H1 (cell line): ENCODE results near the gene FOXN3. TPM values are rescaled to one million over a fixed set of nuclear protein-coding genes. Genes with fewer than 3 reads are reported as not detected.

ENCODE experiments used
- CTCF ChIA-PET: fragments of 300-600 bp; sonication (Branson Sonifier 250); formaldehyde crosslinking; loops from one replicate; lab custom pipeline; 2021; ENCODE audit not compliant: partially characterized antibody; lab: Charles Lee
- POLR2A ChIA-PET: fragments of 300-600 bp; sonication (Branson Sonifier 250); formaldehyde crosslinking; loops from one replicate; lab custom pipeline; 2021; ENCODE audit warnings: inconsistent platforms; ENCODE audit not compliant: partially characterized antibody; lab: Charles Lee
- DNase-seq, 2 experiments: peaks; one replicate each; pipeline versions ENCODE4 v3.0.0 to v3.0.0-alpha.2; 2010 to 2022; ENCODE audit warnings: low spot score in 2 of 2, low read depth in 1 of 2, mixed read lengths in 1 of 2
- FAIRE-seq: peaks from 2 replicates; lab custom pipeline; 2011; peaks lifted over from hg19 to GRCh38; lab: Jason Lieb, UNC
- H2AFZ ChIP-seq: 2 replicates; pipeline ENCODE4 v1.8.1; 2012; ENCODE audit warnings: low read length, inconsistent platforms
- H2AK5ac ChIP-seq: 2 replicates; pipeline ENCODE4 v1.6.1; 2013; ENCODE audit warnings: low read depth, low read length
- H2BK120ac ChIP-seq: replicated peaks from 2 replicates; pipeline ENCODE3; 2013; ENCODE audit warnings: low read depth, low read length, inconsistent platforms
- H2BK12ac ChIP-seq: 2 replicates; pipeline ENCODE4 v1.6.1; 2013; ENCODE audit warnings: low read depth, low read length
- H2BK15ac ChIP-seq: 2 replicates; pipeline ENCODE4 v1.6.1; 2013; ENCODE audit warnings: low read length
- H2BK20ac ChIP-seq: 2 replicates; pipeline ENCODE4 v1.6.1; 2013; ENCODE audit warnings: low read length
- H2BK5ac ChIP-seq: 2 replicates; pipeline ENCODE4 v1.6.1; 2013; ENCODE audit warnings: low read depth, low read length
- H3K14ac ChIP-seq: 2 replicates; pipeline ENCODE4 v1.6.1; 2013; ENCODE audit warnings: inconsistent platforms; ENCODE audit not compliant: insufficient read length
- H3K18ac ChIP-seq: 2 replicates; pipeline ENCODE4 v1.6.1; 2013; ENCODE audit warnings: low read length; ENCODE audit errors: extremely low read depth
- H3K23ac ChIP-seq: 2 replicates; pipeline ENCODE4 v1.6.1; 2013; ENCODE audit warnings: inconsistent platforms; ENCODE audit not compliant: insufficient read length
- H3K23me2 ChIP-seq: 2 replicates; pipeline ENCODE4 v1.6.1; 2013; ENCODE audit warnings: low read depth, low read length
- H3K27ac ChIP-seq: 2 replicates; pipeline ENCODE4 v1.6.1; 2011; ENCODE audit warnings: low read depth, low read length, inconsistent platforms
- H3K27me3 ChIP-seq, 4 experiments: replicated peaks in 1 of 4; 1 replicate in 1 of 4; 2 replicates in 3 of 4; pipeline versions ENCODE4 v1.6.1 to v1.8.1; 2011 to 2013; ENCODE audit warnings: low read length in 3 of 4, mild to moderate bottlenecking in 3 of 4, inconsistent platforms in 2 of 4, mixed read lengths in 2 of 4, moderate library complexity in 1 of 4; ENCODE audit not compliant: control insufficient read depth in 3 of 4, insufficient read depth in 3 of 4; ENCODE audit errors: extremely low read depth in 1 of 4
- H3K36me3 ChIP-seq, 4 experiments: 2 replicates each; pipeline versions ENCODE4 v1.6.1 to v1.8.1; 2011 to 2013; ENCODE audit warnings: mild to moderate bottlenecking in 4 of 4, low read length in 3 of 4, moderate library complexity in 2 of 4, control low read depth in 1 of 4, inconsistent platforms in 1 of 4; ENCODE audit not compliant: insufficient read depth in 4 of 4, control insufficient read depth in 2 of 4
- H3K4ac ChIP-seq: replicated peaks from 2 replicates; pipeline ENCODE3; 2013; ENCODE audit warnings: low read length, low read depth, mixed read lengths, inconsistent platforms; ENCODE audit not compliant: insufficient read length
- H3K4me1 ChIP-seq, 4 experiments: replicated peaks in 1 of 4; 1 replicate in 1 of 4; 2 replicates in 3 of 4; pipeline versions ENCODE4 v1.6.1 to v1.8.1; 2011 to 2013; ENCODE audit warnings: low read length in 3 of 4, inconsistent platforms in 2 of 4, mixed read lengths in 1 of 4; ENCODE audit not compliant: insufficient read depth in 4 of 4, control insufficient read depth in 3 of 4
- H3K4me2 ChIP-seq, 2 experiments: 2 replicates each; pipeline versions ENCODE4 v1.6.1 to v1.8.1; 2011 to 2013; ENCODE audit warnings: low read depth in 2 of 2, low read length in 2 of 2, control low read depth in 1 of 2, inconsistent platforms in 1 of 2, mild to moderate bottlenecking in 1 of 2; ENCODE audit not compliant: insufficient read depth in 1 of 2
- H3K4me3 ChIP-seq, 4 experiments: fragments of 200-600, 300-600 bp in 1 of 4; sonication (generic), shearing (Covaris generic), sonication (Bioruptor Twin) in 1 of 4; 2 replicates each; pipeline versions ENCODE4 v1.5.1 to v1.8.1; 2011 to 2016; ENCODE audit warnings: low read length in 4 of 4, low read depth in 3 of 4, control low read depth in 2 of 4, inconsistent platforms in 2 of 4, mild to moderate bottlenecking in 2 of 4, mixed read lengths in 1 of 4, moderate library complexity in 1 of 4; ENCODE audit not compliant: insufficient read depth in 2 of 4; ENCODE audit errors: extremely low read depth in 1 of 4
- H3K56ac ChIP-seq: replicated peaks from 2 replicates; pipeline ENCODE3; 2013; ENCODE audit warnings: low read depth, mild to moderate bottlenecking, mixed read lengths, low read length, inconsistent platforms; ENCODE audit not compliant: insufficient read length
- H3K79me1 ChIP-seq: 2 replicates; pipeline ENCODE4 v1.6.1; 2013; ENCODE audit warnings: low read depth, low read length, control low read depth
- H3K79me2 ChIP-seq, 2 experiments: 2 replicates each; pipeline versions ENCODE4 v1.6.1 to v1.8.1; 2012 to 2013; ENCODE audit warnings: low read length in 2 of 2, mild to moderate bottlenecking in 2 of 2, inconsistent platforms in 1 of 2; ENCODE audit not compliant: insufficient read depth in 2 of 2, control insufficient read depth in 1 of 2
- H3K9ac ChIP-seq, 4 experiments: replicated peaks in 1 of 4; 1 replicate in 1 of 4; 2 replicates in 3 of 4; pipeline versions ENCODE4 v1.6.1 to v1.8.1; 2011 to 2013; ENCODE audit warnings: low read depth in 3 of 4, low read length in 3 of 4, control low read depth in 2 of 4, mild to moderate bottlenecking in 2 of 4, moderate library complexity in 2 of 4, inconsistent platforms in 1 of 4; ENCODE audit errors: extremely low read depth in 1 of 4
- H3K9me3 ChIP-seq, 2 experiments: 2 replicates each; pipeline versions ENCODE4 v1.6.1 to v1.8.1; 2012 to 2013; ENCODE audit warnings: mild to moderate bottlenecking in 2 of 2, moderate library complexity in 2 of 2, control low read depth in 1 of 2, inconsistent platforms in 1 of 2, low read depth in 1 of 2, low read length in 1 of 2, mixed read lengths in 1 of 2; ENCODE audit not compliant: insufficient read depth in 2 of 2
- H4K20me1 ChIP-seq, 2 experiments: replicated peaks in 1 of 2; 2 replicates each; pipeline versions ENCODE3 to v1.8.1; 2011 to 2013; ENCODE audit warnings: inconsistent platforms in 2 of 2, low read length in 2 of 2, mild to moderate bottlenecking in 1 of 2; ENCODE audit not compliant: insufficient read depth in 2 of 2, control insufficient read depth in 1 of 2
- H4K5ac ChIP-seq: 2 replicates; pipeline ENCODE4 v1.6.1; 2013; ENCODE audit warnings: low read length, low read depth, mixed read lengths, inconsistent platforms; ENCODE audit not compliant: insufficient read length
- H4K8ac ChIP-seq: 2 replicates; pipeline ENCODE4 v1.8.0; 2013; ENCODE audit warnings: mild to moderate bottlenecking, moderate library complexity, low read length, inconsistent platforms; ENCODE audit not compliant: insufficient read depth; ENCODE audit errors: extremely low read depth
- H4K91ac ChIP-seq: replicated peaks from 2 replicates; pipeline ENCODE3; 2013; ENCODE audit warnings: low read length, mixed read lengths, inconsistent platforms; ENCODE audit not compliant: insufficient read length
- EP300 ChIP-seq, 2 experiments: IDR thresholded peaks; 1 replicate in 1 of 2; 2 replicates in 1 of 2; pipeline ENCODE4 v1.6.1; 2011 to 2012; ENCODE audit warnings: low read depth in 2 of 2, low read length in 2 of 2, mild to moderate bottlenecking in 2 of 2, borderline replicate concordance in 1 of 2, inconsistent platforms in 1 of 2, moderate library complexity in 1 of 2
- JUND ChIP-seq: IDR thresholded peaks from 2 replicates; pipeline ENCODE4 v1.6.1; 2011; ENCODE audit warnings: mild to moderate bottlenecking, improper control_type of control experiment, low read length
- RXRA ChIP-seq: IDR thresholded peaks from 2 replicates; pipeline ENCODE4 v1.6.1; 2011; ENCODE audit warnings: low read depth, mild to moderate bottlenecking, low read length, moderate library complexity; ENCODE audit not compliant: insufficient read depth
- SIRT6 ChIP-seq: IDR thresholded peaks from one replicate; pipeline ENCODE4 v1.7.1; 2012; ENCODE audit warnings: low read length, inconsistent platforms
- SP1 ChIP-seq: IDR thresholded peaks from 2 replicates; pipeline ENCODE4 v1.6.1; 2011; ENCODE audit warnings: low read depth, low read length
- WGBS, 2 experiments: shearing (Covaris generic) in 1 of 2; methylation state at CpG; one replicate each; pipeline versions ENCODE4 v1.1.6 to v1.1.7; 2013 to 2015; ENCODE audit warnings: low lambda C conversion rate in 2 of 2, mixed read lengths in 2 of 2, inconsistent platforms in 1 of 2, low coverage in 1 of 2, missing lambda C conversion rate in 1 of 2; ENCODE audit not compliant: insufficient replicate concordance in 2 of 2, insufficient coverage in 1 of 2, insufficient read length in 1 of 2; ENCODE audit errors: extremely low coverage in 1 of 2, missing lambda C conversion rate in 1 of 2; 5-methylcytosine and 5-hydroxymethylcytosine counted together
- polyA plus RNA-seq, 7 experiments: library from polyadenylated mRNA; depleted of rRNA in 3 of 7; stranded (reverse) in 5 of 7; unstranded in 2 of 7; fragments of >200 nt in 5 of 7; fragments of 200-250 nt in 2 of 7; gene quantifications; 1 replicate in 5 of 7; 2 replicates in 1 of 7; 4 replicates in 1 of 7; pipeline versions ENCODE4 v1.2.1 to v1.2.3, GENCODE V29; 2011 to 2013; ENCODE audit warnings: missing spikeins in 2 of 7, mixed read lengths in 2 of 7
- total RNA-seq: library from RNA; stranded (reverse); fragmentation: NEBNext Ultra II Directional; extraction: Animal tissue kit (Norgen Biotek cat#: 25700); gene quantifications from 2 replicates; pipeline ENCODE4 v1.2.1, GENCODE V29; 2021
- TF ChIP-seq, protein P1 (sequence below), 3 experiments: IDR thresholded peaks; 1 replicate in 2 of 3; 2 replicates in 1 of 3; pipeline versions ENCODE4 v1.5.1 to v1.6.1; 2011; ENCODE audit warnings: low read length in 3 of 3, mild to moderate bottlenecking in 3 of 3, inconsistent platforms in 2 of 3, low read depth in 1 of 3, moderate library complexity in 1 of 3; ENCODE audit not compliant: insufficient read depth in 1 of 3; ENCODE audit errors: control extremely low read depth in 1 of 3

FOXN3 gene
- total and polyA plus RNA-seq, 2 of the 8 experiments (the other 6 are each of a cell fraction or from before 2014, with no cell fraction given), result 52.6 to 178 TPM

DNA sequence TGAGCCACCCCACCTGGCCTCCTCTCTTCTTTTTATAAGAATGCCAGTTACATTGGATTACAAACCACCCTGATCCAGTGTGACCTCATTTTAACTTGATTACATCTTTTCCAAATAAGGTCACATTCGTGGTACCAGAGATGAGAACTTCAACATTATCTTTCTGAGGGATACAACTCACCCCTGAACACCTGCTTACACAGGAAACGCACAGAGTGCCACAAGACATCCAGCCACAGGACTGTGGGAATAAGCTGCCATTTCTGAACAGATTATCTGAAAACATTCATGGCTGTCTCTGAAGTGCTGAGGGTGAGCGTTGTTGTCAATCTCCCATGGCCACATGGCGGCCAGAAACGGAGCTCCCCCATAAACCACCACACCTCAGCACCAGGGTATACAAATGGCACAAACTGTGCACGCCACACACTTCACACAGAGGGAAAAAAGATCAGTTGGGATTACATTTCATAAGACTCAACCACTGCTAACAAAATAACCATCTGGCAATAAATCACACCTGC, 23.7 kb downstream of the FOXN3 start:
- Histone ChIP-seq H3K4me3 (no peak overlapping the region), H3K27ac (no peak overlapping the region), H3K4ac (no peak overlapping the region), H4K91ac (no peak overlapping the region), H2AK5ac (no peak overlapping the region), H3K4me1 (peaks cover 2 to 22% (median 8%) of the 10 kb centered on the region in 4 experiments), H3K36me3 (no peaks in the 10 kb centered on the region), H3K18ac (no peak overlapping the region), H3K4me2 (no peak overlapping the region), H4K8ac (no peak overlapping the region), H3K9ac (no peak overlapping the region), H4K5ac (no peak overlapping the region), H4K20me1 (peaks cover 36 to 38% of the 10 kb centered on the region in 2 experiments), H3K14ac (no peak overlapping the region), H2BK5ac (no peak overlapping the region), H3K79me1 (peaks cover 13% of the 10 kb centered on the region), H3K56ac (no peak overlapping the region), H2BK20ac (no peak overlapping the region), H2BK15ac (no peak overlapping the region), H2BK12ac (no peak overlapping the region), H3K27me3 (no peaks in the 10 kb centered on the region), H3K23me2 (no peaks in the 10 kb centered on the region), H2BK120ac (no peak overlapping the region), H2AFZ (no peak overlapping the region), H3K79me2 (peaks cover 59 to 99% of the 10 kb centered on the region in 2 experiments), H3K23ac (no peak overlapping the region), H3K9me3 (no peaks in the 10 kb centered on the region)
- TF ChIP-seq EP300 (IDR thresholded peaks at IDR 0.05; ENCODE audit: borderline replicate concordance in 1 of 2, low read depth in 2 of 2, low read length in 2 of 2) (no peak), SIRT6 (no peak), JUND (no peak), SP1 (no peak), RXRA (no peak)
- TF ChIP-seq, protein P1, sequence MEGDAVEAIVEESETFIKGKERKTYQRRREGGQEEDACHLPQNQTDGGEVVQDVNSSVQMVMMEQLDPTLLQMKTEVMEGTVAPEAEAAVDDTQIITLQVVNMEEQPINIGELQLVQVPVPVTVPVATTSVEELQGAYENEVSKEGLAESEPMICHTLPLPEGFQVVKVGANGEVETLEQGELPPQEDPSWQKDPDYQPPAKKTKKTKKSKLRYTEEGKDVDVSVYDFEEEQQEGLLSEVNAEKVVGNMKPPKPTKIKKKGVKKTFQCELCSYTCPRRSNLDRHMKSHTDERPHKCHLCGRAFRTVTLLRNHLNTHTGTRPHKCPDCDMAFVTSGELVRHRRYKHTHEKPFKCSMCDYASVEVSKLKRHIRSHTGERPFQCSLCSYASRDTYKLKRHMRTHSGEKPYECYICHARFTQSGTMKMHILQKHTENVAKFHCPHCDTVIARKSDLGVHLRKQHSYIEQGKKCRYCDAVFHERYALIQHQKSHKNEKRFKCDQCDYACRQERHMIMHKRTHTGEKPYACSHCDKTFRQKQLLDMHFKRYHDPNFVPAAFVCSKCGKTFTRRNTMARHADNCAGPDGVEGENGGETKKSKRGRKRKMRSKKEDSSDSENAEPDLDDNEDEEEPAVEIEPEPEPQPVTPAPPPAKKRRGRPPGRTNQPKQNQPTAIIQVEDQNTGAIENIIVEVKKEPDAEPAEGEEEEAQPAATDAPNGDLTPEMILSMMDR (IDR thresholded peaks at IDR 0.05; ENCODE audit: control extremely low read depth in 1 of 3, insufficient read depth in 1 of 3, low read depth in 1 of 3, low read length in 3 of 3), result no peak
- CTCF ChIA-PET, result no interaction called here
- DNase-seq, result no peak
- FAIRE-seq, result no peak
- 91% methylated on average over 6 of the region's 6 CpGs; no CpG with 5 or more reads in 1 of the 2 experiments for WGBS, 2 experiments
- POLR2A ChIA-PET, result interaction anchor here (1.0 kb wide), 1 partner anchor 9 kb away, joined by 4 read pairs; no protein-coding TSS in a partner anchor
